OCI-LY1 (cell line): ENCODE data around the gene CDCA7L.

Experiments
- H2AFZ ChIP-seq: fragments of 200-600 bp; sonication (generic), shearing (Covaris generic); 2 replicates; pipeline ENCODE4 v1.6.0; 2014; ENCODE audit warnings: antibody characterized with exemption, mild to moderate bottlenecking, low read length
- H3F3A ChIP-seq: fragments of 200-600 bp; sonication (generic), shearing (Covaris generic); 2 replicates; pipeline ENCODE4 v1.6.0; 2014; ENCODE audit warnings: mild to moderate bottlenecking, antibody characterized with exemption, low read length, moderate library complexity; ENCODE audit not compliant: insufficient read depth
- H3K27ac ChIP-seq: fragments of 200-600 bp; sonication (generic); 2 replicates; pipeline ENCODE4 v1.5.1; 2014; ENCODE audit warnings: low read length, mixed run types, mild to moderate bottlenecking, low read depth; ENCODE audit not compliant: poor library complexity, severe bottlenecking
- H3K27me3 ChIP-seq: fragments of 200-600 bp; sonication (generic); 2 replicates; pipeline ENCODE4 v1.6.0; 2014; ENCODE audit warnings: antibody characterized with exemption, mild to moderate bottlenecking, low read length, moderate library complexity; ENCODE audit not compliant: insufficient read depth
- H3K36me3 ChIP-seq: fragments of 200-600 bp; sonication (generic); 2 replicates; pipeline ENCODE4 v1.6.1; 2014; ENCODE audit warnings: mild to moderate bottlenecking, antibody characterized with exemption, low read length, moderate library complexity, mixed read lengths; ENCODE audit not compliant: insufficient read depth
- H3K4me1 ChIP-seq: fragments of 200-600 bp; sonication (generic); 2 replicates; pipeline ENCODE4 v1.5.1; 2014; ENCODE audit warnings: mild to moderate bottlenecking, low read length, moderate library complexity; ENCODE audit not compliant: insufficient read depth, severe bottlenecking
- H3K4me2 ChIP-seq: fragments of 200-600 bp; sonication (generic), shearing (Covaris generic); 2 replicates; pipeline ENCODE4 v1.6.1; 2014; ENCODE audit warnings: low read length
- H3K4me3 ChIP-seq: fragments of 200-600 bp; sonication (generic); 2 replicates; pipeline ENCODE4 v1.5.1; 2014; ENCODE audit warnings: low read length, low read depth, mild to moderate bottlenecking, mixed read lengths; ENCODE audit not compliant: poor library complexity, severe bottlenecking
- H3K79me2 ChIP-seq: fragments of 200-600 bp; shearing (Covaris generic); 2 replicates; pipeline ENCODE4 v1.6.1; 2016; ENCODE audit warnings: mixed run types, low read length, mixed read lengths; ENCODE audit not compliant: insufficient read depth
- H3K9ac ChIP-seq: fragments of 200-600 bp; sonication (generic), shearing (Covaris generic); 2 replicates; pipeline ENCODE4 v1.6.1; 2014; ENCODE audit warnings: mild to moderate bottlenecking, low read length, mixed read lengths
- H3K9me2 ChIP-seq: fragments of 200-600 bp; sonication (generic), shearing (Covaris generic); 2 replicates; pipeline ENCODE4 v1.6.1; 2014; ENCODE audit warnings: low read depth, mild to moderate bottlenecking, low read length, mixed read lengths
- H3K9me3 ChIP-seq: fragments of 200-600 bp; shearing (Covaris generic); 2 replicates; pipeline ENCODE4 v1.6.1; 2014; ENCODE audit warnings: low read length, mixed read lengths
- H4K20me1 ChIP-seq: fragments of 200-600 bp; sonication (generic), shearing (Covaris generic); 2 replicates; pipeline ENCODE4 v1.6.0; 2016; ENCODE audit warnings: mild to moderate bottlenecking, low read length; ENCODE audit not compliant: insufficient read depth
- EZH2 ChIP-seq: fragments of 200-600 bp; sonication (generic), shearing (Covaris generic); IDR thresholded peaks from 2 replicates; pipeline ENCODE4 v1.8.0; 2017; ENCODE audit warnings: borderline replicate concordance, mixed run types, mild to moderate bottlenecking, antibody characterized with exemption, low read length, moderate library complexity, mixed read lengths
- TF ChIP-seq, protein P1 (sequence below): fragments of 200-600 bp; sonication (generic), shearing (Covaris generic); IDR thresholded peaks from 2 replicates; pipeline ENCODE4 v1.5.1; 2017; ENCODE audit warnings: mild to moderate bottlenecking, antibody characterized with exemption, low read length, moderate library complexity, mixed read lengths

The CDCA7L gene

DNA sequence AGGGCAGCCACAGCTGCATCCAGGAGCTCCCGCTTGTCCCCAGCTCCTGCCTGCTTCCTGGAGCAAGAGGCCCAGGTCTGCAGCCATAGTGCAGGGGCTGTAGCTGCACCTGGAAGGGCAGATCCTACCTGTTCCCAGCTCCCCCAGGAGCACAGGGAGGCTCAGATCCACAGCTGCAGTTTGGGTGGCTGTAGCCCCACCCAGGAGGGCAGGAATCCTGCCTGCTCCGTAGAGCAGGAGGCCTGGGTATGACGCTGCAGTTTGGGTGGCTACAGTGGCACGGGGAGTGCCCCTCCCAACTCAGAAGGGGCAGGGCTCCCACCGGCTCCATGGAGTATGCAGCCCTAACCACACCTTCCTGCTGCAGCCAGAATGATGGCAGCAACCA lies 26.7 kb upstream of the CDCA7L start:
- H3K79me2 ChIP-seq = no peaks in the 10 kb centered on the region
- peaks cover 7% of the 10 kb centered on the region for H3K4me1 ChIP-seq
- no peak overlapping the region for H2AFZ ChIP-seq
- no peak overlapping the region for H3K4me2 ChIP-seq
- H3K27ac ChIP-seq = no peak overlapping the region
- no peak for TF ChIP-seq EZH2
- TF ChIP-seq, protein P1, sequence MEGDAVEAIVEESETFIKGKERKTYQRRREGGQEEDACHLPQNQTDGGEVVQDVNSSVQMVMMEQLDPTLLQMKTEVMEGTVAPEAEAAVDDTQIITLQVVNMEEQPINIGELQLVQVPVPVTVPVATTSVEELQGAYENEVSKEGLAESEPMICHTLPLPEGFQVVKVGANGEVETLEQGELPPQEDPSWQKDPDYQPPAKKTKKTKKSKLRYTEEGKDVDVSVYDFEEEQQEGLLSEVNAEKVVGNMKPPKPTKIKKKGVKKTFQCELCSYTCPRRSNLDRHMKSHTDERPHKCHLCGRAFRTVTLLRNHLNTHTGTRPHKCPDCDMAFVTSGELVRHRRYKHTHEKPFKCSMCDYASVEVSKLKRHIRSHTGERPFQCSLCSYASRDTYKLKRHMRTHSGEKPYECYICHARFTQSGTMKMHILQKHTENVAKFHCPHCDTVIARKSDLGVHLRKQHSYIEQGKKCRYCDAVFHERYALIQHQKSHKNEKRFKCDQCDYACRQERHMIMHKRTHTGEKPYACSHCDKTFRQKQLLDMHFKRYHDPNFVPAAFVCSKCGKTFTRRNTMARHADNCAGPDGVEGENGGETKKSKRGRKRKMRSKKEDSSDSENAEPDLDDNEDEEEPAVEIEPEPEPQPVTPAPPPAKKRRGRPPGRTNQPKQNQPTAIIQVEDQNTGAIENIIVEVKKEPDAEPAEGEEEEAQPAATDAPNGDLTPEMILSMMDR = no peak
- no peak overlapping the region for H3K9ac ChIP-seq
- no peaks in the 10 kb centered on the region for H3K9me2 ChIP-seq
- H3K27me3 ChIP-seq = no peaks in the 10 kb centered on the region
- H3F3A ChIP-seq = no peaks in the 10 kb centered on the region
- H4K20me1 ChIP-seq = no peaks in the 10 kb centered on the region
- no peaks in the 10 kb centered on the region for H3K9me3 ChIP-seq
- H3K4me3 ChIP-seq = no peak overlapping the region
- H3K36me3 ChIP-seq = no peaks in the 10 kb centered on the region

DNA sequence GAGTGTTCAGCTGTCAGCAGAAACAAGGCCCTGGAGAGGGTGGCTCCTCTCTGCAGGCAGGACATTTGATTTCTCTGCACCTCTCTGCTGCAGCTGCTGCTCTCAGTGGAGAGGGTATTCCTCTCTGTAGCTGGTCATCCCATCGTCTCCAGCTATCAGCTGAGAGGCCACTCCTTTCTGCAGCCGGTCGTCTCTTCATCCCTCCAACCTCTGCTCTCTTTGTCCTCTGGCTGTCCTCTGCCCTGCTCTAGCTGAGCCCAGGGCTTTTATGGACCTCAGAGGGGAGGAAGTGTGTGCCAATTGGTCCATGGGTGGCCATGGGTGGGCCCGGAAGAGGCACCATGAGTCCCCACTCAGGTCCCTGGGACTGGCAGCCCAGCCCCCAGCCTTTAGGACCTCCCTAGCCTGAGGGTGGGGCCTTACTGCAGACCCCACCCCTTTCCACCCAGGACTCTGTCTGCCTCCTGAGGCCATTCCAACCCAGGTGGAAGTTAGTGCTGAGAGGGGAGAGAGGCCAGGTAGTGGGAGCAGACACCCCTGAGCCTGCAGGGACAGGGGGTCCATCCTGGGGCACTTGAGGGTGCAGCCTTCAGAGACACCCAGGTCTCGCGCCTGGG lies 26.2 kb upstream of the CDCA7L start:
- Histone ChIP-seq H3F3A (no peaks in the 10 kb centered on the region), H3K9me2 (no peaks in the 10 kb centered on the region), H3K9me3 (no peaks in the 10 kb centered on the region), H4K20me1 (no peaks in the 10 kb centered on the region), H3K4me1 (peaks cover 12% of the 10 kb centered on the region), H3K27me3 (no peaks in the 10 kb centered on the region), H2AFZ (no peak overlapping the region), H3K4me2 (no peak overlapping the region), H3K36me3 (no peaks in the 10 kb centered on the region), H3K27ac (no peak overlapping the region), H3K79me2 (no peaks in the 10 kb centered on the region), H3K4me3 (no peak overlapping the region), H3K9ac (no peak overlapping the region)
- TF ChIP-seq EZH2 = no peak
- TF ChIP-seq, protein P1 = no peak

DNA sequence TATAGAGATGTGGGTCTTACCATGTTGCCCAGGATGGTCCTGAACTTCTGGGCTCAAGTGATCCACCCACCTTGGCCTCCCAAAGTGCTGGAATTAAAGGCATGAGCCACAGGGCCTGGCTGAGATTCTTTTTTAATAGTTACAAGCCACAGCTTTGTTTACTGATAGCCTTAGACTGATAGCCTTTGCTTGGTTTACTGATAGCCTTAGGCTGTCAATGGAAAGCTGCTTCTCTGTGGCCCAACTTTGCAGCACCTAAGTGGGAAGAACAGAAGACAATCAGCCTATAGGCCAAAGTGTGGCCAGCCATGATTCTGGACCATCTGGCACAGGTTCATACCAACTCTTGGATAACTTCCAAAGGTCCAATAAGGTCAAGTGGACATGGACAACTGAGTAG lies 24.1 kb upstream of the CDCA7L start:
- Histone ChIP-seq H3K9me2 (no peaks in the 10 kb centered on the region), H3K79me2 (no peaks in the 10 kb centered on the region), H3K27ac (no peak overlapping the region), H3K36me3 (no peaks in the 10 kb centered on the region), H3K4me1 (peaks cover 25% of the 10 kb centered on the region), H4K20me1 (no peaks in the 10 kb centered on the region), H2AFZ (no peak overlapping the region), H3K9ac (no peak overlapping the region), H3K27me3 (no peaks in the 10 kb centered on the region), H3K4me3 (no peak overlapping the region), H3F3A (peaks cover 4% of the 10 kb centered on the region; the same call in 1 of the 2 replicates), H3K4me2 (no peak overlapping the region), H3K9me3 (no peaks in the 10 kb centered on the region)
- TF ChIP-seq, protein P1 = no peak
- TF ChIP-seq EZH2 = no peak
